Lower leg skin (tissue), 4 donors: ENCODE results near the gene C17orf113. TPM values are rescaled to one million over a fixed set of nuclear protein-coding genes. Genes with fewer than 3 reads are reported as not detected.

Experiments used
- DNase-seq, 2 donors: peaks; one replicate each; pipeline ENCODE4 v3.0.0-alpha.2; 2019; ENCODE audit warnings: low spot score in 2 of 2
- H3K4me3 ChIP-seq: fragments of 200-600 bp; sonication (generic); 2 replicates; pipeline ENCODE4 v1.5.1; 2017; ENCODE audit warnings: mild to moderate bottlenecking, low read depth; ENCODE audit not compliant: poor library complexity, severe bottlenecking
- POLR2A ChIP-seq, 2 donors: fragments of 450-650 bp; IDR thresholded peaks; one replicate each; pipeline ENCODE4 v1.6.1; 2016 to 2017; ENCODE audit warnings: antibody characterized with exemption in 2 of 2, mild to moderate bottlenecking in 1 of 2, moderate library complexity in 1 of 2
- WGBS, 2 donors: methylation state at CpG; one replicate each; pipeline ENCODE4 v1.1.5; 2018; 5-methylcytosine and 5-hydroxymethylcytosine counted together
- intact Hi-C: fragments of 100-400 bp; cut with DNase I; formaldehyde crosslinking; loops from one replicate; pipeline ENCODE4 v1.15.0; 2023; ENCODE audit warnings: low total_unique reads
- total RNA-seq, 4 donors: library from RNA; depleted of rRNA; stranded (reverse); fragments of >200 nt; gene quantifications; one replicate each; pipeline ENCODE4 v1.1.0, GENCODE V29; 2016
- TF ChIP-seq, protein P1 (sequence below), 3 donors: fragments of 450-650 bp; IDR thresholded peaks; one replicate each; pipeline ENCODE4 v1.5.1; 2016; ENCODE audit warnings: antibody characterized with exemption in 3 of 3, mild to moderate bottlenecking in 3 of 3, moderate library complexity in 2 of 3

Gene C17orf113
- total RNA-seq, 4 donors from 2014 or later = 0.97 to 1.8 (median 1.5) TPM

DNA sequence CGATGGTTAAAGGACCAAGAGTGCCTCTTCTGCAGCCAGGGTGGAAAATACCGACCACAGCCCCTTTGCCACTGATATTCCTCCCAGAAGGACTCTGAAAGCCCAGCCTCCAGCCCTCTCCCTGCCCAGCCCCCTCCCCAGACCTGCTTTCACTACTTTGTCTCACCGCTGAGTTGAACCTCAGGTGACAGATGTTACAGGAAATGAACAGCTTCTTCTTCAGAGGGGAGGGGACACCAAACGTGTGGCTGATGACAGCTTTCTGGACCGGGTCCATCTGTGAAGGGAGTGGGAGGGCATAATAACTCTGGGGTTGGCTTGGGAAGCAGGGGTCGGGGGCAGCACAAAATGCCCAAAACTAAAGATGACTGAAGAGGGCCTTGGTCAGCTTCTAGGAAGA is 16.3 kb downstream of the C17orf113 start:
- no peak for DNase-seq
- intact Hi-C loops = no loop called here
- WGBS, 2 donors = 46 to 47% methylated on average over 6 of the region's 6 CpGs
- TF ChIP-seq POLR2A (IDR thresholded peaks at IDR 0.05) = no peak
- no peak overlapping the region for H3K4me3 ChIP-seq

GRCh38 chr17:42031584-42031983 is 18.8 kb downstream of the C17orf113 start:
- DNase-seq = no peak
- H3K4me3 ChIP-seq = no peak overlapping the region
- intact Hi-C loops = no loop called here
- 69 to 70% methylated on average over 6 of the region's 6 CpGs for WGBS, 2 donors
- TF ChIP-seq, protein P1, sequence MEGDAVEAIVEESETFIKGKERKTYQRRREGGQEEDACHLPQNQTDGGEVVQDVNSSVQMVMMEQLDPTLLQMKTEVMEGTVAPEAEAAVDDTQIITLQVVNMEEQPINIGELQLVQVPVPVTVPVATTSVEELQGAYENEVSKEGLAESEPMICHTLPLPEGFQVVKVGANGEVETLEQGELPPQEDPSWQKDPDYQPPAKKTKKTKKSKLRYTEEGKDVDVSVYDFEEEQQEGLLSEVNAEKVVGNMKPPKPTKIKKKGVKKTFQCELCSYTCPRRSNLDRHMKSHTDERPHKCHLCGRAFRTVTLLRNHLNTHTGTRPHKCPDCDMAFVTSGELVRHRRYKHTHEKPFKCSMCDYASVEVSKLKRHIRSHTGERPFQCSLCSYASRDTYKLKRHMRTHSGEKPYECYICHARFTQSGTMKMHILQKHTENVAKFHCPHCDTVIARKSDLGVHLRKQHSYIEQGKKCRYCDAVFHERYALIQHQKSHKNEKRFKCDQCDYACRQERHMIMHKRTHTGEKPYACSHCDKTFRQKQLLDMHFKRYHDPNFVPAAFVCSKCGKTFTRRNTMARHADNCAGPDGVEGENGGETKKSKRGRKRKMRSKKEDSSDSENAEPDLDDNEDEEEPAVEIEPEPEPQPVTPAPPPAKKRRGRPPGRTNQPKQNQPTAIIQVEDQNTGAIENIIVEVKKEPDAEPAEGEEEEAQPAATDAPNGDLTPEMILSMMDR (IDR thresholded peaks at IDR 0.05) = no peak
- no peak for TF ChIP-seq POLR2A (IDR thresholded peaks at IDR 0.05)

GRCh38 chr17:42028791-42029127 is 21.6 kb downstream of the C17orf113 start:
- WGBS, 2 donors = 86 to 91% methylated on average over 7 of the region's 7 CpGs
- no peak overlapping the region for H3K4me3 ChIP-seq
- intact Hi-C loops = no loop called here
- TF ChIP-seq POLR2A (IDR thresholded peaks at IDR 0.05) = no peak
- TF ChIP-seq, protein P1 (IDR thresholded peaks at IDR 0.05) = no peak
- no peak for DNase-seq

GRCh38 chr17:42027961-42028790 is 22.2 kb downstream of the C17orf113 start:
- WGBS, 2 donors = 56 to 68% methylated on average over 19 of the region's 19 CpGs
- intact Hi-C loops = no loop called here
- H3K4me3 ChIP-seq = no peak overlapping the region
- DNase-seq = no peak
- no peak for TF ChIP-seq POLR2A (IDR thresholded peaks at IDR 0.05)
- TF ChIP-seq, protein P1 (IDR thresholded peaks at IDR 0.05) = no peak

DNA sequence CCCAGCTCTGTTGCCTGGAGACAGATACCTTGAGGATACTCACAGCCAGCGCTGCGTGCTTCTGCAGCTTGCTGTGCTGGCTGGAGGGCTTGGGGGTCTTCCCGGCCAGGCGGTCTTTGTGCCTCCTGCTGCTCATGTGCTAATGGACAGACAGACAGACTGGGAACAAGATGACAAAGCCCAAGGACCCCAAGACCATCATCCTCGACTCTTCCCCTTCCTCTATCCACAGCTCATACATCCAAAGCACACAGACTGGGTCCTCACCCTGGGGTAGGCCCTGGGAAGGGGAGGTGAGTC is 22.9 kb downstream of the C17orf113 start:
- TF ChIP-seq POLR2A (IDR thresholded peaks at IDR 0.05) = no peak
- TF ChIP-seq, protein P1 (IDR thresholded peaks at IDR 0.05) = no peak
- intact Hi-C loops = no loop called here
- H3K4me3 ChIP-seq = no peak overlapping the region
- no peak for DNase-seq
- WGBS, 2 donors = 79 to 88% methylated on average over 5 of the region's 5 CpGs

DNA sequence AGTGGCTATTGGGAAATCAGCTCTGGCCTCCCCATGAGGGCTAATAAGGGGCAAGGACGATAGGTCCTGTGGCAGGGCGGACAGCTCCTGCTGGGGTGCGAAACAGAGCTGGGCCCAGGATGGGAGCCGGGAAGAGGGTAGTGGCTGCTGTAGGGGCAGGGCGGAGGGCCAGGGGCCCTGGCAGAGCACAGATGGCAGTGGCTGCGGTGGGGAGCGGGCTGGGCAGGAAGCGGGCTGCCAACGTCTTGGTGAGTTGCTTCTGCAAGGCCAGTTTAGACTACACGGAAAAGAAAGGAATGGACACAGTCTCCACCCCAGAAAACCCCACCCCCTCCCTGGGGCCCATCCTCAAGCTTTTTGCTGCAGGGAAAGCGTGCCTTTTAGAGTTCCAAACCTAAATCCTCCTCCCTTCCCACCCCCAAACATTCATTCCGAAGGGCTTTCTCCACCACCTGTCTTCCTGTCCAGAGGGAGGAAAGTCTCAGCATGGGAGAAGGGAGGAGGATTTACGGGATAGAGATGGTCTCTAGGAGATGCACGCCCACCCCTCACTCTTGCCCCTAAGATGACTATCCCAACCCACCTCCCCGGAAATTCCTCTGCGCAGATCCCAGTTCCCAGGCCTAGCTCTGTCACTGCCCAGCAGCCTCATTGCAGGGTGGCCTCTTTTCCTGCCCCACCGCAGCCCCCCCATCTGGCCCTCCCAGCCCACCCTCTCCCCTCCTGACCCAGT is 23.4 kb downstream of the C17orf113 start:
- DNase-seq = no peak
- intact Hi-C loops = no loop called here
- TF ChIP-seq, protein P1 (IDR thresholded peaks at IDR 0.05) = no peak
- TF ChIP-seq POLR2A (IDR thresholded peaks at IDR 0.05) = no peak
- no peak overlapping the region for H3K4me3 ChIP-seq
- WGBS, 2 donors = 58 to 62% methylated on average over 17 of the region's 17 CpGs
